T-helper 9 cell (primary cell): ENCODE results near the gene FOXL3.
"Not testable (repeated sequence)": the region's sequence is repeated elsewhere in the genome, so short reads cannot be mapped to it uniquely, and the experiment has no call there.

Experiments used
- DNase-seq: peaks from one replicate; pipeline ENCODE4 v3.0.0-alpha.2; 2020

FOXL3 gene

GRCh38 chr7:326809-327232 is 36.9 kb downstream of the FOXL3 start:
- DNase-seq: no peak

- no peak for DNase-seq
These were observed 37.4 kb downstream of the FOXL3 start for GRCh38 chr7:327233-327931.

- no peak for DNase-seq
These were observed 38.2 kb downstream of the FOXL3 start for GRCh38 chr7:327991-328702.

- no peak for DNase-seq
These were observed 39.8 kb downstream of the FOXL3 start for GRCh38 chr7:329691-330281.

GRCh38 chr7:330511-331230 is 40.7 kb downstream of the FOXL3 start:
- DNase-seq: no peak

DNA sequence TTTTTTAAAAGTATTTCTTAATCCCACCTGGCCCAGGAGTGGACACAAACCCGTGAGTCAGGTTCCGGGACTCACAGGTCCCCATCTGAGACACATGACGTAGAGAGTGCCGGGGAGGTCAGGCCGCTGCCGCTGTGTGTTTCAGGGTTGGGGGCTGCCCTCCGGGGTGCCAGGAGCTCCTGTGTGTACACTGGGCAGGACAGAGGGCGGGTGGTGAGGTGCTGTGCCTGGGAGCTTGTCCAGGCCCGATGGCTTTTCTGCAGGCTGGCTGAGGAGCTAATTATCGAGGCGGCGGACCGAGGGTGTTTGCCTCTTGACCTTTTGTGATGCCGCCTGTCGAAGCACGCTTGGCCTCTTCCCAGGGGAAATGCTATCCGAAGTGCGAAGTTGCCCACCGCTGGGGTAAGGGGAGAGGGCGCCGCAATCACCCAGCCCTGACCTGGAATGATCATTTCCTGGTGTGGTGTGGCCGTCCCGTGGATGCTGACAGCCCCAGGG is 42.1 kb downstream of the FOXL3 start:
- no peak for DNase-seq

DNA sequence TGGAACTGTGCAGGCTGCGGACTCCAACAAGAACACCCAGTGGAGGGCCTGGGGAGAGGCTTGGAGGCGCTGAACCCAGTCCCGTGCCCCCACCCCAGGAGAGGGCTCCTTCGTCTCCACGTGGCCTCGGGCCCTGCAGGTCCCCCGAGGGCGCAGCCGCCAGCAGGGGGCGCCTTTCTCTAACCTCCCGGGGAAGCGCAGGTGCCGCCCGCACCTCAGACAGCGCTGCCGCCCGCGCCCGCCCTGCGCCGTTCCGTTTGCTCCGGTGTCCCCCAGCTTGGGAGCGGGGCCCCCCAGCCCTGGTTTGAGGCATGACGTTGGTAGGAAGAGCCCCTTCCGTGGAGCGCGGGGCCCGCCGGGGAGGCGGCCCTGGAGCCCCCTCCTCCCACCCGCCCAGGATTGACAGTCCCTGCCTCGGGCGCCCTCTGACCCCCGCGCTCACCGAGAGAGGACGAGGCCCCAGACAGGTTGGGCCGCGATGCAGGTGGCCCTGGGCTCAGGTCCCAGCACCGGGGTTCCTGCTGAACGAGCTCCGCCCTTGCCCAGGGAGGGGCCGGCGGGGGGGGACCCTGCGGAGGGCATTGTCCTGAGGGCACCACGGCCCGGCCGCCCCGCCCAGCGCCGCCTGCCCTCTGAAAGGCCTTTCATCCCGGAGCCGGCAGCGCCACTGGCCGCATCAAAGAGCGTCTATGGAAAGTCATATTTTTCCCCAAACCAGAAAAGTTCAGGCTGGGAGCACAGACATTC is 42.8 kb downstream of the FOXL3 start:
- DNase-seq: peak; percentile 94

GRCh38 chr7:333393-333764 is 43.4 kb downstream of the FOXL3 start:
- DNase-seq: no peak

DNA sequence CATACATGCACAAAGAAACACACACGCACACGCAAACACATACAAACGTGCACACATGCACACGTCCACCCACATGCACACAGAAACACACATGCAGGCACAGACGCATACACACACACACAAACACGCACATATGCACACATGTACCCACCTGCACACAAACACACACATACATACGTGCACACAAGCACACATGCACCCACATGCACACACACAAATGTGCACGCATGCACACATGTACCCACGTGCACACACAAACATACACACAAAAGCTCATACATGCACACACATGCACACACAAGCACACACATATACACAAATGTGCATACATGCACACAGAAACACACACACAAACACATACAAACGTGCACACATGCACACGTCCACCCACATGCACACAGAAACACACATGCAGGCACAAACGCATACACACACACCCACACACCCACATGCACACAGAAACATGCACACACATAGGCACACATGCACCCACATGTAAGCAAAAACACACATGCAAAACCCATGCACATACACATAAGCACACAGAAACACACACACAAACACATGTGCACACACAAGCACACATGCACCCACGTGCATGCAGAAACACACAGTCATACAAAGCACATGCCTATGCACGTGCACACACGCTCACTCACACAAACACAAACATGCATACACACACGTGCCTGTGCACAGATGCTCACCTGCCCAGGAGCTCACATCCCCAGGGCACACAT is 44.8 kb downstream of the FOXL3 start:
- no peak for DNase-seq

DNA sequence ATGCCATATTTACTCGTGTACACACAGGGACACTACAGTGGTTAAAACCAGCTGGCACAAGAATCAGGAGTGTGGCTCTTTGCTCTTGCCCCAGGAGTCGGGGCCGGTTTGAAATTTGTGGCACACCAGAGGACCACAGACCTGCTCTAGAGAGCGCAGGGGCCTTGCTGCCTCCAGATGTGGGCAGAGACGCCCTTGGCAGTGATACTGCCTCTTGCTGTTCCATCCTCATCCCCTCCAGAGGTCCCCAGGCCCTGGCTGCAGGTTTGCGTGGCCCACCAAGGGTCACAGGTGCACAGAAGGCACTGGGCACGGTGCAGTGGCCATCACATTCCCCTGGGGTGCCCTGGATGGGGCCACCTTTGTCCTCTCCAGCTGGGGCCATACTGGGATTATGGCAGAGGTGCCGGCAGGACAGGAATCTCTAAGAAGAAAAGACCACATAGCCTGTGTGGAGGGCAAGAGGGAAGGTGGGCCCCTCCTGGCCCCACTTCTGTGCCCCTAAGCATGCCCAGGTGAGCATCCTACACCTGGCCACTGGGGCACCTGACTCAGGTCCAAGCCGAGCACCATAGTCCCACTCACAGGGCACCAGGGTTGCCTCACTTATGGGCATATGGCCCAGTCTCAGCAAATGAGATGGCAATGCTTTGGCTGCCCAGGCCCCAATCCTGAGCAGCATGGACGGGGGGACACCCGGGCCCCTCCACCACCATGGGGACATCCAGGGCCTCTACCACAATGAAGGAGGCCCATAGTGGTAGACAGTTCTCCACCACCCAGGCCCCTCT is 45.6 kb downstream of the FOXL3 start:
- no peak for DNase-seq

GRCh38 chr7:336149-336533 is 46.2 kb downstream of the FOXL3 start:
- DNase-seq: not testable (repeated sequence)

GRCh38 chr7:336810-337566 is 47.0 kb downstream of the FOXL3 start:
- no peak for DNase-seq

DNA sequence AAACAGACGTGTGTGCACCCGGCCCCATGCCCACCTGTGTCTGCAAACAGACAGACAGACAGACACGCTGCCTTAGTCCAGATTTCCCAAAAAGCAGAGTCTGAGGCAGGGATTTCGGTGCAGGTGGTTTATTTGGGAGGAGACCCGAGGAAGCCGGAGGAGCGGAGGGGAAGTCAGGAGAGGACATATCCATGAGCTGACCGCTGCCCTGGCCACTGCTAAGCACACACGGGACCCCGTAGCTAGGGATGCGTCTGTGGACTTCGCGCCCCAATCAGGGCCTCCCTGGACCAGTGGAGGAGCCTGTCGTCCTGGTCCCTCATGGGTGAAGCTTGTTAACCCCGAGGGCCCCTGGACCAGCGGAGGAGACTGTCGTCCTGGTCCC is 47.6 kb downstream of the FOXL3 start:
- no peak for DNase-seq

GRCh38 chr7:338295-339061 is 48.5 kb downstream of the FOXL3 start:
- DNase-seq: no peak

- DNase-seq: no peak
These were observed 49.0 kb downstream of the FOXL3 start for GRCh38 chr7:339062-339342.

- DNase-seq: no peak
These were observed 49.7 kb downstream of the FOXL3 start for GRCh38 chr7:339696-340095.

- no peak for DNase-seq
These were observed 50.4 kb downstream of the FOXL3 start for GRCh38 chr7:340200-340937.
